ENCODE measurements around the gene CKS2.

The CKS2 gene

GRCh38 chr9:89357331-89358197, 46.6 kb downstream of the CKS2 start:
- Histone ChIP-seq H2AFZ (ENCODE audit: low read depth, low read length, severe bottlenecking) (no peak overlapping the region), H3K36me3 (ENCODE audit: low read length) (peaks cover 20% of the 10 kb centered on the region), H3K27ac (ENCODE audit: low read depth, low read length) (no peak overlapping the region), H3K79me2 (ENCODE audit: insufficient read depth, low read length) (no peaks in the 10 kb centered on the region), H3K9me2 (replicated peaks; ENCODE audit: insufficient read depth, low read length) (no peaks in the 10 kb centered on the region), H4K20me1 (ENCODE audit: low read depth, low read length) (no peaks in the 10 kb centered on the region), H3K4me2 (ENCODE audit: low read depth, low read length, poor library complexity, severe bottlenecking) (no peak overlapping the region), H3F3A (ENCODE audit: insufficient read depth) (no peaks in the 10 kb centered on the region), H3K27me3 (ENCODE audit: low read length) (no peaks in the 10 kb centered on the region), H3K9ac (ENCODE audit: low read length) (no peak overlapping the region), H3K4me3 (ENCODE audit: insufficient read depth, low read length, poor library complexity, severe bottlenecking) (no peak overlapping the region), H3K9me3 (ENCODE audit: insufficient read depth, low read length) (no peaks in the 10 kb centered on the region)
- TF ChIP-seq EZH2phosphoT487 (conservative IDR thresholded peaks at IDR 0.05; ENCODE audit: low read length) (no peak), CTCF (IDR thresholded peaks at IDR 0.05; ENCODE audit: insufficient read depth, low read length, poor library complexity, severe bottlenecking) (no peak)

- Histone ChIP-seq H3K9me3 (ENCODE audit: insufficient read depth, low read length) (no peaks in the 10 kb centered on the region), H2AFZ (ENCODE audit: low read depth, low read length, severe bottlenecking) (no peak overlapping the region), H3K9ac (ENCODE audit: low read length) (no peak overlapping the region), H3K27me3 (ENCODE audit: low read length) (no peaks in the 10 kb centered on the region), H3F3A (ENCODE audit: insufficient read depth) (no peaks in the 10 kb centered on the region), H3K36me3 (ENCODE audit: low read length) (peaks cover 20% of the 10 kb centered on the region), H3K79me2 (ENCODE audit: insufficient read depth, low read length) (no peaks in the 10 kb centered on the region), H3K9me2 (replicated peaks; ENCODE audit: insufficient read depth, low read length) (no peaks in the 10 kb centered on the region), H4K20me1 (ENCODE audit: low read depth, low read length) (no peaks in the 10 kb centered on the region), H3K4me2 (ENCODE audit: low read depth, low read length, poor library complexity, severe bottlenecking) (no peak overlapping the region), H3K4me3 (ENCODE audit: insufficient read depth, low read length, poor library complexity, severe bottlenecking) (no peak overlapping the region), H3K27ac (ENCODE audit: low read depth, low read length) (no peak overlapping the region)
- TF ChIP-seq CTCF (IDR thresholded peaks at IDR 0.05; ENCODE audit: insufficient read depth, low read length, poor library complexity, severe bottlenecking) (no peak), EZH2phosphoT487 (conservative IDR thresholded peaks at IDR 0.05; ENCODE audit: low read length) (no peak)
Measured at GRCh38 chr9:89358376-89358916, 47.5 kb downstream of the CKS2 start.

- H3K79me2 ChIP-seq (ENCODE audit: insufficient read depth, low read length) = no peaks in the 10 kb centered on the region
- H3K27ac ChIP-seq (ENCODE audit: low read depth, low read length) = no peak overlapping the region
- peaks cover 17% of the 10 kb centered on the region for H3K36me3 ChIP-seq (ENCODE audit: low read length)
Measured at GRCh38 chr9:89358985-89359384, 48.0 kb downstream of the CKS2 start.

More at GRCh38 chr9:89358985-89359384, 48.0 kb downstream of the CKS2 start:
- no peaks in the 10 kb centered on the region for H3K9me2 ChIP-seq (replicated peaks; ENCODE audit: insufficient read depth, low read length)
- TF ChIP-seq CTCF (IDR thresholded peaks at IDR 0.05; ENCODE audit: insufficient read depth, low read length, poor library complexity, severe bottlenecking) (no peak), EZH2phosphoT487 (conservative IDR thresholded peaks at IDR 0.05; ENCODE audit: low read length) (no peak)
- H3K27me3 ChIP-seq (ENCODE audit: low read length) = no peaks in the 10 kb centered on the region
- H3F3A ChIP-seq (ENCODE audit: insufficient read depth) = no peaks in the 10 kb centered on the region
- no peaks in the 10 kb centered on the region for H3K9me3 ChIP-seq (ENCODE audit: insufficient read depth, low read length)
- H2AFZ ChIP-seq (ENCODE audit: low read depth, low read length, severe bottlenecking) = no peak overlapping the region
- no peak overlapping the region for H3K9ac ChIP-seq (ENCODE audit: low read length)
- no peaks in the 10 kb centered on the region for H4K20me1 ChIP-seq (ENCODE audit: low read depth, low read length)
- no peak overlapping the region for H3K4me2 ChIP-seq (ENCODE audit: low read depth, low read length, poor library complexity, severe bottlenecking)
- H3K4me3 ChIP-seq (ENCODE audit: insufficient read depth, low read length, poor library complexity, severe bottlenecking) = no peak overlapping the region

Data from SU-DHL-6 (cell line).